Astrocyte (in vitro differentiated cells and primary cell): ENCODE data around the gene ACP6. TPM values are rescaled to one million over a fixed set of nuclear protein-coding genes. Genes with fewer than 3 reads are reported as not detected.
A peak's percentile ranks its signal among the peaks of the same experiment; 100 is the strongest.

Experiments used
- DNase-seq: peaks from one replicate; pipeline ENCODE4 v3.0.0-alpha.2; 2010; ENCODE audit warnings: low read depth
- FAIRE-seq: peaks from 2 replicates; lab custom pipeline; 2011; peaks lifted over from hg19 to GRCh38; lab: Jason Lieb, UNC
- H2AFZ ChIP-seq: 2 replicates; pipeline ENCODE4 v1.6.0; 2012; ENCODE audit warnings: low read depth, low read length, inconsistent platforms
- H3K27ac ChIP-seq: 2 replicates; pipeline ENCODE4 v1.5.1; 2011; ENCODE audit warnings: low read depth, low read length, inconsistent platforms
- H3K27me3 ChIP-seq: 2 replicates; pipeline ENCODE4 v1.6.0; 2011; ENCODE audit warnings: low read length, inconsistent platforms; ENCODE audit not compliant: insufficient read depth
- H3K36me3 ChIP-seq: 2 replicates; pipeline ENCODE4 v1.5.1; 2011; ENCODE audit warnings: low read length, inconsistent platforms; ENCODE audit not compliant: insufficient read depth
- H3K4me1 ChIP-seq: 2 replicates; pipeline ENCODE4 v1.5.1; 2011; ENCODE audit warnings: low read length, inconsistent platforms; ENCODE audit not compliant: insufficient read depth
- H3K4me2 ChIP-seq: 2 replicates; pipeline ENCODE4 v1.6.0; 2012; ENCODE audit warnings: low read length, inconsistent platforms
- H3K4me3 ChIP-seq: 2 replicates; pipeline ENCODE4 v1.5.1; 2011; ENCODE audit warnings: low read depth, mild to moderate bottlenecking, low read length, inconsistent platforms; ENCODE audit not compliant: insufficient read depth
- H3K79me2 ChIP-seq: 2 replicates; pipeline ENCODE4 v1.6.0; 2012; ENCODE audit warnings: mild to moderate bottlenecking, low read length, inconsistent platforms; ENCODE audit not compliant: insufficient read depth
- H3K9ac ChIP-seq: 2 replicates; pipeline ENCODE4 v1.6.0; 2012; ENCODE audit warnings: mild to moderate bottlenecking, low read length, inconsistent platforms
- H3K9me3 ChIP-seq: 2 replicates; pipeline ENCODE4 v1.5.1; 2012; ENCODE audit warnings: low read depth, mild to moderate bottlenecking, low read length, inconsistent platforms; ENCODE audit not compliant: insufficient read depth
- H4K20me1 ChIP-seq: 2 replicates; pipeline ENCODE4 v1.6.0; 2012; ENCODE audit warnings: low read length, inconsistent platforms; ENCODE audit not compliant: insufficient read depth
- H3K27ac Mint-ChIP-seq: one replicate; pipeline ENCODE4 v1.8.0; 2021; ENCODE audit warnings: mild to moderate bottlenecking, mixed read lengths; ENCODE audit not compliant: unreplicated experiment
- H3K27me3 Mint-ChIP-seq: one replicate; pipeline ENCODE4 v1.8.0; 2021; ENCODE audit warnings: low read depth, mixed read lengths; ENCODE audit not compliant: unreplicated experiment
- H3K36me3 Mint-ChIP-seq: one replicate; pipeline ENCODE4 v1.8.0; 2021; ENCODE audit warnings: low read depth, mixed read lengths; ENCODE audit not compliant: unreplicated experiment
- H3K4me1 Mint-ChIP-seq: one replicate; pipeline ENCODE4 v1.8.0; 2021; ENCODE audit warnings: low read depth, mixed read lengths; ENCODE audit not compliant: unreplicated experiment
- H3K4me3 Mint-ChIP-seq: one replicate; pipeline ENCODE4 v1.8.0; 2021; ENCODE audit warnings: mild to moderate bottlenecking, moderate library complexity, mixed read lengths; ENCODE audit not compliant: unreplicated experiment
- H3K9me3 Mint-ChIP-seq: one replicate; pipeline ENCODE4 v1.8.0; 2021; ENCODE audit warnings: mild to moderate bottlenecking, mixed read lengths; ENCODE audit not compliant: unreplicated experiment
- CTCF ChIP-seq: IDR thresholded peaks from 2 replicates; pipeline ENCODE4 v1.5.1; 2011; ENCODE audit warnings: low read depth, mild to moderate bottlenecking, inconsistent platforms, low read length, moderate library complexity; ENCODE audit not compliant: insufficient read depth
- EZH2 ChIP-seq: IDR thresholded peaks from 2 replicates; pipeline ENCODE4 v1.6.1; 2012; ENCODE audit warnings: mild to moderate bottlenecking, low read length, inconsistent platforms; ENCODE audit not compliant: insufficient read depth
- total RNA-seq: library from RNA; stranded (reverse); gene quantifications from 2 replicates; pipeline ENCODE4 v1.2.1, GENCODE V29; 2021

ACP6 gene
- total RNA-seq, 1 donor from 2014 or later, result 17.5 TPM

GRCh38 chr1:147712605-147713004, 42.3 kb upstream of the ACP6 start:
- Histone ChIP-seq H3K4me1 (no peaks in the 10 kb centered on the region), H4K20me1 (no peaks in the 10 kb centered on the region), H3K27ac (no peak overlapping the region), H3K4me3 (no peak overlapping the region), H3K9ac (no peak overlapping the region), H2AFZ (no peak overlapping the region), H3K9me3 (no peaks in the 10 kb centered on the region), H3K36me3 (no peaks in the 10 kb centered on the region), H3K27me3 (no peaks in the 10 kb centered on the region), H3K4me2 (no peak overlapping the region), H3K79me2 (no peaks in the 10 kb centered on the region)
- Mint-ChIP-seq H3K27me3 (peaks cover 5% of the 10 kb centered on the region), H3K4me3 (no peak overlapping the region), H3K27ac (no peak overlapping the region), H3K36me3 (no peaks in the 10 kb centered on the region), H3K4me1 (no peaks in the 10 kb centered on the region), H3K9me3 (peaks cover 2% of the 10 kb centered on the region)
- FAIRE-seq, result no peak
- TF ChIP-seq EZH2, result no peak
- TF ChIP-seq CTCF, result no peak
- DNase-seq, result no peak

GRCh38 chr1:147700042-147701006, 30.0 kb upstream of the ACP6 start:
- Mint-ChIP-seq H3K27ac (peak overlapping the region; percentile 45), H3K36me3 (no peaks in the 10 kb centered on the region), H3K4me3 (no peak overlapping the region), H3K4me1 (peaks cover 1% of the 10 kb centered on the region), H3K27me3 (peaks cover 5% of the 10 kb centered on the region), H3K9me3 (no peaks in the 10 kb centered on the region)
- no peaks in the 10 kb centered on the region for H3K36me3 ChIP-seq
- H3K4me1 ChIP-seq, result no peaks in the 10 kb centered on the region
- H4K20me1 ChIP-seq, result no peaks in the 10 kb centered on the region
- peak overlapping the region; percentile 75 for H2AFZ ChIP-seq
- H3K27me3 ChIP-seq, result no peaks in the 10 kb centered on the region
- H3K9me3 ChIP-seq, result no peaks in the 10 kb centered on the region
- DNase-seq (peak; percentile 42), FAIRE-seq (no peak)
- peak; percentile 93 for TF ChIP-seq CTCF
- no peak for TF ChIP-seq EZH2
- H3K79me2 ChIP-seq, result no peaks in the 10 kb centered on the region
- H3K9ac ChIP-seq, result no peak overlapping the region
- no peak overlapping the region for H3K4me3 ChIP-seq
- H3K4me2 ChIP-seq, result peak overlapping the region; percentile 64
- no peak overlapping the region for H3K27ac ChIP-seq

- H3K27me3 ChIP-seq, result no peaks in the 10 kb centered on the region
- H3K79me2 ChIP-seq, result no peaks in the 10 kb centered on the region
- H3K4me1 ChIP-seq, result no peaks in the 10 kb centered on the region
- Mint-ChIP-seq H3K27me3 (peaks cover 6% of the 10 kb centered on the region), H3K4me3 (no peak overlapping the region), H3K4me1 (peaks cover 1% of the 10 kb centered on the region), H3K36me3 (no peaks in the 10 kb centered on the region), H3K27ac (no peak overlapping the region), H3K9me3 (no peaks in the 10 kb centered on the region)
- H3K4me2 ChIP-seq, result no peak overlapping the region
- H3K9ac ChIP-seq, result no peak overlapping the region
- H3K27ac ChIP-seq, result no peak overlapping the region
- FAIRE-seq (no peak), DNase-seq (no peak)
- no peaks in the 10 kb centered on the region for H4K20me1 ChIP-seq
- H3K9me3 ChIP-seq, result no peaks in the 10 kb centered on the region
- no peak overlapping the region for H2AFZ ChIP-seq
- H3K4me3 ChIP-seq, result no peak overlapping the region
- no peaks in the 10 kb centered on the region for H3K36me3 ChIP-seq
- TF ChIP-seq EZH2 (no peak), CTCF (no peak)
These were observed 29.3 kb upstream of the ACP6 start for GRCh38 chr1:147699686-147700041.
